Activated CD4-positive, alpha-beta T cell treated with anti-CD3 and anti-CD28 coated beads, Interleukin-2, amount 50 U/mL, for 24 hours (primary cell): ENCODE results near the gene EEFSEC.

Experiments
- DNase-seq, 2 donors: peaks; one replicate each; pipeline ENCODE4 v3.0.0-alpha.2; 2020; ENCODE audit warnings: low read depth in 1 of 2, low spot score in 1 of 2

Gene EEFSEC

DNA sequence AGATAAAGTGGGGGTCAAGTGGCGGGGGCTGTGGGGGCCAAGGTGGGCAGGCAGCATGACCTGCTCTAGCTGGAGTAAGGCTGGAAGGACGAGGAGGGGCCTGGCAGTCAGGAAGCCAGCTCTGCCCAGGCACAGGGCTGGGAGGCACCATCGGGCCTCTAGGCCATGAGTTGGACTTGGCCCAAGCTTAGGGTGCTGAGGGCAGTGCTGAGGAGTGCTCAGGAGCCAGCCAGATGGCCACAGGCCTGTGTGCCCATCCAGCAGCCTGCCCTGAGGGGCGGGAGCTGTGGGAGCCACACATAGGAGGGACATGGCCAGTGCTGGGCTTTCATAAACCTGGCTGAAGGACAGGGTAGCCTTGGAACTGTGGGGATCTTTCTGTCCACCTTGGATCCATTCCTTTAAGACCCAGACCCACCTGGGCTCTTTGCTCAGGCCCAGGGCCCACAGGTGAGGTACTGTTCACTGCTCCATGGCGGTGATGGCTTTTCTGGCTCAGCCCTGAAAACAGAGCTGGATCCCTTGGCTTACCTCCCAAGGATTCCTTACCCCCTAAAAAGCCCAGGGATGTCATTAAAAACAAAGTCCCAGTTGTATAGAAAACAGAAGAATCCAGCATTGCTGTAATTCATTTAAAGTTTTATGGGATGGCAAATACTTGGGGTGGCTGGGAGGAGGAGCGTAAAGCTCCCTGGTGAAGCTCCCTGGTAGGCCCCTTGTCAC, 176.4 kb downstream of the EEFSEC start:
- no peak for DNase-seq

DNA sequence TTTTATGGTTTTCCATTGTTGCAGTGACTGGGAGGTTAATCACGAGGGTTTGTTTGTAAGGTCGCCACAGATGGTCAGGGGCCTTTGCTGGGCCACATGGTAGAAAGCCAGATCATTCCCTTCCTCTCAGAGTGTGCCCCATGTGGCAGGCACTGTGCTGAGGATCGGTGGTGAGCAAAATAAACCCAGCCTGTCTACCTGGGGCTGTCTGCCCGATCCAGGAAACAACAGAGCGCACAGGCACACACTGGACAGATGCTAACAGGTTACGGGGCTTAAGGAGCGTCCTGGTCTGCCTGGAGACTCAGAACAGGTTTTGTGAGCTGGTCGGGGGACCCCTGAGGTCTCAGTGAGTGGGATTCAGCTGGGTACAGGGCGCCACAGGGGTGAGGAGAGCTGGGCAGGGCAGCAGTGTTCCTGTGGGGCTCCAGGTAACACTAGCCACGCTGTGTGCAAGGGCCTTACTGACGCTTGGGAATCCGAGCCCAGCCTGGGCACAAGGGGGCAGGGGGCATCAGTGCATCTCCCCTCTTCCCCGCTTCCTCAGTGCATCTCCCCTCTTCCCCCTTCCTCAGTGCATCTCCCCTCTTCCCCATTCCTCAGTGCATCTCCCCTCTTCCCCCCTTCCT, 177.0 kb downstream of the EEFSEC start:
- no peak for DNase-seq

DNA sequence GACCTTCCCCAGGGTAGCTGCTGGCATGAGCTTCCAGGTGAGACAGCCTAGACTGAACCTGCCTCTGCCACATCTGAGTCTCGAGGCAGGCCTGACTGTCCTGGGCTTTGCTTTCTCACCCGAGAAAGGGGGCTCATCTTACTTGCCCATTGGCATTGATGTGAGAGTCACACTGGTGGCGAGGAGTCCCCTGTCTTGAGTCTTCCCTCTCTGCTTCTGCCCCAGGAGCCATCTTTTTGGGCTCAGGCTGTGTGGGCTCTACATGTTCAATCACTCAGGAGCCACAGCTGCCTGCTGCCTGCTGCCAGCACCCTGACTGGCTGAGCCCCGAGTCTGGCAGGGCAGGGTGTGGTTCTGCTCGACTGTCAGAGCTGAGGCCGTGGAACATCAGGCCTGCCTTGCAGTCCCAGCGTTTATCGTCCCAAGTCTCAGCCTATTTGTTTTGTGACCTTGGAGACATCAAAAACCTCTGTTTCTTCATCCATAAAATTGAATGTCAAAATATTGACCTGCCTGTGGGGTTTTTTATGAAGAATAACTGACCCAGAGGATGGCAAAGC, 180.9 kb downstream of the EEFSEC start:
- no peak for DNase-seq

DNA sequence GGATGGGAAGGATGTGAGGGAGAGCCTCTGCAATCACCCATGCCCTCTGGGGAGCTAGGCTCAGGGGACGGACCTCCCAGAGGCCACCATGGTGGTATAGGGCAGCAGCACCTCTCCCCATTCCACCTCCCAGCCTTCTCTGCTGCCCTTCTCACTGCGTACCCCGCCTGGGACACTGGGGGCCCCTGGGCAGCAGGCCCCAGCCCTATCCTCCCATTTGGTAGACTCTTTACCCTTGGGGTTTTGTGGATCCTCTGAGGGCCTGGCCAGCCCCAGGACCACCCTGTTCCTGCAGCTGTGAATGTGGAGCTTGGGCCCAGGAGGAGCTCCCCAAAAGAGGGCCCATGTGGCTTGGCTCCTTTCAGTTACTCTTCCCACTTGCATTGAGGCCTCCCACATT, 181.5 kb downstream of the EEFSEC start:
- no peak for DNase-seq

DNA sequence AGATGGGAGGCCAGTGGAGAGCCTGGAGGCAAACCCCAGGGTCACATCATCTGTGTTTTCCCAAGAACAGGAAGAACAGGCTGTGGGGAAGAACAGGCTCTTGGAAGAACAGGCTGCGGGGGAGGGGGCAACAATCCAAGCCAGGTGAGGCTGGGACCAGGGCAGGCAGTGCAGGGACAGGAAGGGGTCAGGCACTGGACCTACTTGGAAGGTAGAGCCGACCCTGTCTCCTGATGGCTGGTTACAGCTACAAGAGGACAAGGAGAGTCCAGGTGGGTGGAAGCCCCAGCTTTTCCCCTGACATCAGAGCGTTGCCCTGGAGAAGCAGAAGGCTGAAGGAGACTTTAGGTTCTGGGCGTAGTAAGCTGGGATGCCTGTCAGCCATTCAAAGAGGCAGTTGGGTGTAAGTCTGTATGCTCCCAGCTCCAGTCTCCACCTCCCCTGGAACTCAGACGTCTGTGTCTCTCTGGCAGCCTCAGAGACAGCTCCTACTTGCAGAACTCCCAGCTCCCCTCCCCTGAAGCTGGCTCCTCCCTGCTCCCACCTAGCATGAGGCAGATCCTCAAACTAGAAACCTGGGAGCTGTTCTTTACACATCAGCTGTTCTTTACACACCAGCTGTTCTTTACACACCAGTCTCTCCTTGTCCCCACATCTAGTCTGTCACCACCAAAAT, 182.5 kb downstream of the EEFSEC start:
- DNase-seq: no peak

- no peak for DNase-seq
These were observed 183.3 kb downstream of the EEFSEC start for GRCh38 chr3:128336337-128337156.

DNA sequence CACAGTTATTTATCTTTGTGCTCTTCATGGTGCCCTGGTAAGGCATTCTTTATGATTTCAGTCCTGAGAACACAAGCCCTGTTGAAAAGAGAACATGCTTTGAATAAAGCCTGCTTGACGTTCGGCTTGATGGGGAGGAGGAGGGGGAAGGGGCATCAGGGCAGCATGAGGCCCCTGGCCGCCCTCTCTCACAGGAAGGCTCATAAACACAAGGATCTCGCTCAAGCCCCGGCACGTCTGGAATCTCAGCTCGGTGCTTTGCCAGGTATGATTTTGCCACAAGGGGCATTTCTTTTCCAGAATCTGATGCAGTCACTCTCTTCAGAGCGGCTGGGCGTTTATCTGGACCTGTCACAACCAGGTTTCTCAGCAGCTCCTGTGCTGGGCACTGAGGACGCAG, 184.0 kb downstream of the EEFSEC start:
- no peak for DNase-seq

DNA sequence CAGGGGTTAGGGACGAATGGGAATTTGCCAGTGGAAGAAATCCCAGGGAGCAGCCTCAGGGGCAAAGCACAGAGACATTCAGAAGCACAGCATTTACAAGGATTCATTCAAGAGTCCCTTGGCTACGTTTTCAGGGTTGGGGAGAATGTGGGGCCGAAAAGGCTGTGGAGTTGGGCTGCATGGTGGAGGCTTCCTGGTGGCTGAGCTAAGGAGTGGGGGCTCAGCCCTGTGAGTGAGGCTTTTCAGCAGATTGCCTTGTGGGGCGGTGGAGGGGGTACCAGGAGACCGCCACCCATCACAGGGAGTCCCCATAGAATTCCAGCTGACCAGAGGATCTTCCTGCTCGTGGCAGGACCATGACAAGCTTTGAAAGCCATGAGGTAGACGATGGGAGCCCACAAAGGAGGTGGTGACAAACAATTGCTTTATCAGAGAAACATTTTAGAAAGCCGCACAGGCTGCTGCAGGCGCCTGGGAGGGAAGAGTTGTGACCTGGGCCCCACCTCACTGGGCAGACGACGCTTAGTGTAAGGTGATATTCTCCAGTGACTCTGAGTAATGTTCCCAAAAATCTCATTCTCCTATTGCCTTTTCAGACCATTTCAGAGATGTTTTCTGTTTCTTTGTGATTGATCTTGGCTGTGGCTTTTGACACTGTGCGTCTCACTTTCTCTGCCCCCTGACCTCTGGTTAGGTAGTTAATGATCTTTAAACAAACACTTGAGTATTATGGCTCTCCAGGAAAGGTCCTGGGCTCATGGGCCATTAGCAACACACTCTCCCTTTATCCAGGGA, 185.5 kb downstream of the EEFSEC start:
- no peak for DNase-seq

GRCh38 chr3:128339491-128340012, 186.3 kb downstream of the EEFSEC start:
- no peak for DNase-seq

- DNase-seq: no peak
These were observed 187.1 kb downstream of the EEFSEC start for GRCh38 chr3:128340198-128340903.

GRCh38 chr3:128340904-128341555, 187.7 kb downstream of the EEFSEC start:
- DNase-seq: no peak

DNA sequence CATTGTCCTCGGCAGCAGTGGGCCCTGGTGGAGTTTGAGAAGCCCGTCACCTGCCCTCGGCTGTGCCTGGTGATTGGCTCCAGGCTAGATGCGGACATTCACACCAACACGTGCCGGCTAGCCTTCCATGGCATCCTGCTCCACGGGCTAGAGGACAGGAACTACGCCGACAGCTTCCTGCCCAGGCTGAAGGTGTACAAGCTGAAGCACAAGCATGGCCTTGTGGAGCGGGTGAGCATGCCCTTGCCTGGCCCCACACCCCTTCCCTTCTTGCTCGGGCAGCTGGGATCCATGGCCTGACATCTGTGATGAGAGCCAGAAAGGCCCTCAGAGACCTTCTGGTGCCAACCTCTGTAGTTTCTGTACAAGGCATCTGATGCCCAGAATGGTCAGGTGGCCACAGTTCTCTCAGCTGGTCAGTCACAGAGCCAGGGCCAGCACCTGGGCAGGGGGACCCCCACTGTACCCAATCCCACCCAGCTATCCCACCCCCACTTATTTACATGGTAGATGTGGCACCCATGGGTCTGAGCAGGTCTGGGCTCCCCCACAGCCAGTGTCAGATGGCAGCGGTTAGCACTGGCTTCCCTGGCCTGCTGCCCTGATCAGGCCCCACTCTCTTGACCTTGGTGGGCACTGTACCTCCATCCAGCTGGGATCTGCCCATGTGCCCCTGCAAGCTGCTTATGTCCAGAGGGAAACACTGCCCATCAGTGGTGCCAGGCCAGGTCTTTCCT, 188.5 kb downstream of the EEFSEC start:
- no peak for DNase-seq

DNA sequence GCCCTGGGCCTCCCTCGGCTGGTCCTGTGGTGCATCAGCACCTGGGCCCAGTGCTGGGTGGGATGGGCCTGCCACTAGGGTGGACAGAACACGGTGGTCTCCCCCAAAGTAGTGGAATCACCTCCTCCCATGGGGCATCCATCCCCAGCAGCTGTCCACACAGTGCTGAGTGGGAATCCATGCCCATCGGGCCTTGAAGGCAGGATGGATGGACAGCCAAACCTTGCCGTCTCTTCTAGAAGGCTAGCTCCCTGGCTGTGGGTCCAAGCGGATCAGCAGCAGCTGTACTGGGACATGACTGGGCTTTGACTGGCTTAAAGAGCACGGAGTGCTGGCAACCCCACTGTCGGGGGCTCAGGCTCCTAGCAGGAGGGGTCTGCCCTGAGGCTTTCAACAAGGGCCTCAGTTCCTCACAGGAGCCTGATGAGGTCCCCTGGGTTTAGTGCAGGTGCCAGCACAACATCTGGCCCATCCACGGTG, 189.5 kb downstream of the EEFSEC start:
- DNase-seq: no peak

DNA sequence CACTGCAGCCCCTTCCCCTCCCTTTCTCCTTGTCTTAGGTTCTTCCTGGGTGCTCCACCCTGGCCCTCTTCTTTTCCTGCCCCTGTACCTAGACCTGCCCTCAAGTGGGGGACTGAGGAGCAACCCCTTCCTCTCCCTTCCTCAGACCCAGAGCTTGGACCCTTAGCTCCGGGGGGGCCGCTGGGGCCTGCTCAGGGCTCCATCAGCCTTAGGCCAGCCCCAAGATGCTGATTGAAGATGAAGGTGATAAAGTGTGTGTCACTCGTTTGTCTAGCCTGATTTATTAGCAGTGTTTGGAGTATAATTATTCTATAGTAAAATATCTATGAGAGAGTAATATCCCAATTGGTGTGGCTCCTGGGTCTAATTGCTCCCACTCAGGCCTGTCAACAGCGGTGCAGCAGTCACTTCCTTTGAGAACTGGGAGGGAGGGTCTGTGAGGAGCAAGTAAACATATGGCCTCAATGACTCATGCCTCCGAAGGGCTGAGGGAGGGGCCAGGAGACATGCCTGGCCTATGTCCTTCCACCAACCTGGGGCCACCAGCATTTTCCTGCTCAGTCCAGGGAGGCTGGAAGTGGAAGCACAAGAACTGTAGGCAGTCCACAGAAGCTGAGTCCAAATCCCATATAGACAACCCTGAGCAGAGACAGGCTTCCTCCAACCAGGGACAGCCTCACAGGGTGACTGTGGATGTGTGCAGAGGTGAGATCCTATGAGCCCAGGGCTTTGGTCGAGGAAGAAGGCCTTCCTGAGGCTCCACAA, 190.2 kb downstream of the EEFSEC start:
- no peak for DNase-seq

DNA sequence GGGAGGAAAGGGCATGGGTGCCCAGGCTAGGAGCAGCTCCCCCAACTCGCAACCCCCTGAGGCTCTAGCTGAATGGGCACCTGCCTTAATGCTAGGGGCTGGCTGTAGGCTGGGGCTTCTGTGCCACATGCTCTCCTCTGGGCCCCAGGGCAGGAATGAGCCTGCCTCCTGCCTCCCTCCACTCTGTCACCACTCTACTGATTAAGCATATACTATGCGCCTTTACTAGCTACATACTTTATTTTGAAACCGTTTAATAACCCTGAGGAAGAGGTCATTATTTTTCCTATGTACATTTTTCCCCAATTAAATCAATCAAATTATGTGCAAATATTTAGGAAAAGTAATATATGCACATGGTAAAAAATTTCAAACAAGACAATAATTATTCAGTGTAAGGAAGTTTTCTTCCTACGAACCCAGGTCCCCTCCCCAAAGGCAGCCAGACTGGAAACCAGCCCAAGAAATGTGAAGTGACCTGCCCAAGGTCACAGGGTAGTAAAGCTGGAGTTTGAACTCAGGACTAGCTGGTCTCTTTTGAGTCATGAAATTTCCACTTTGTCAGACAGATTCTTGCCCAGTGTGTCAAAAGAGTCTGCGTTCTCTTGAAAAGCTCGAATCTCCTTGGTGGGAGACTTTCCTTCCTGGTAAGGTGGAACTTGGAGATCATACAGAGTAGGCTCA, 190.9 kb downstream of the EEFSEC start:
- DNase-seq: no peak

DNA sequence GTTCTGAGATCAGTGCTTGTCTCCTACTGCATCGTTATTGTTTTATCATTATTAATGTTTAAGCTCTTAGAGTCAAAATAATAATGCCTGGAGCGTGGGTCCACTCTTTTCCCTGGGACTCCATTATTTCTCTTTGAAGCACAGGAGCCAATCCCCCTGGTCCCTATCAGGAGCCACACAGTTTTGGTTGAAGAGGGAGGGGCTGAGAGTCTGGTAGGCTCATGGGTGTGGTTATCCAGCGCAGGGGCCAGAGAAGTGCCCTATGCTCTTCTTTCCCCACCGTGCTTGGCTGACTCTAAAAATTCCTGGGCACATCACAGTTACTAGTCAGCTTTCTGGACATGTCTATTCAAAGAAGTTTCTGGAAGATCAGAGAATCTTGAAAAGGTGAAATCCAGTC, 191.9 kb downstream of the EEFSEC start:
- no peak for DNase-seq

- DNase-seq: no peak
These were observed 193.3 kb downstream of the EEFSEC start for GRCh38 chr3:128346562-128346961.
